HepG2 (cell line): ENCODE results near the gene MYH10.

ENCODE experiments used
- CTCF ChIP-seq: sonication (generic); formaldehyde crosslinking; IDR thresholded peaks from 2 replicates; pipeline ENCODE4 v1.5.0; 2020; ENCODE audit warnings: mild to moderate bottlenecking, missing genetic modification reagents, moderate library complexity
- FOXK1 ChIP-seq: sonication (generic); formaldehyde crosslinking; IDR thresholded peaks from 2 replicates; pipeline ENCODE4 v1.4.0; 2020; ENCODE audit warnings: low read depth, missing genetic modification reagents, borderline replicate concordance
- HMGA1 ChIP-seq: sonication (generic); formaldehyde crosslinking; conservative IDR thresholded peaks from 2 replicates; pipeline ENCODE4 v1.4.0; 2020; ENCODE audit warnings: missing genetic modification reagents
- MAFK ChIP-seq, 2 experiments: IDR thresholded peaks in 1 of 2; conservative IDR thresholded peaks in 1 of 2; 2 replicates each; pipeline ENCODE4 v1.6.1; 2011; ENCODE audit warnings: improper control_type of control experiment in 2 of 2, low read length in 2 of 2
- THAP7 ChIP-seq: sonication (generic); formaldehyde crosslinking; IDR thresholded peaks from 2 replicates; pipeline ENCODE4 v1.8.1; 2023; ENCODE audit warnings: mild to moderate bottlenecking, missing genetic modification reagents
- ZNF207 ChIP-seq: fragments of 450-650 bp; IDR thresholded peaks from 2 replicates; pipeline ENCODE4 v1.6.1; 2016; ENCODE audit warnings: antibody characterized with exemption, borderline replicate concordance
- ZSCAN30 ChIP-seq: sonication (generic); formaldehyde crosslinking; IDR thresholded peaks from 2 replicates; pipeline ENCODE4 v1.5.0; 2020; ENCODE audit warnings: mild to moderate bottlenecking, missing genetic modification reagents

- TF ChIP-seq CTCF (CRISPR knock-in tag) (no peak), FOXK1 (CRISPR knock-in tag) (no peak), ZSCAN30 (CRISPR knock-in tag) (no peak), ZNF207 (no peak), THAP7 (CRISPR knock-in tag) (no peak), MAFK (conservative IDR thresholded peaks at IDR 0.05 in 1 of 2, IDR thresholded peaks at IDR 0.05 in 1 of 2; ENCODE audit: low read length in 2 of 2) (no peak), HMGA1 (CRISPR knock-in tag) (no peak)
Measured at GRCh38 chr17:8468127-8468526, 162.4 kb downstream of the MYH10 start.
